Lung (tissue), 12 donors: ENCODE data around the gene REEP5. TPM values are rescaled to one million over a fixed set of nuclear protein-coding genes. Genes with fewer than 3 reads are reported as not detected.

Source experiments
- ATAC-seq: fragments of 200-7000 bp; cut with Tn5 transposase; one replicate; pipeline ENCODE4 v1.9.1; 2020; ENCODE audit warnings: moderate number of reproducible peaks; ENCODE audit not compliant: insufficient read depth, low FRiP score
- DNase-seq, 3 donors: peaks; one replicate each; pipeline ENCODE4 v3.0.0-alpha.2; 2013 to 2017
- H3K27ac ChIP-seq, 2 donors: one replicate each; pipeline ENCODE4 v1.5.1; 2013; ENCODE audit warnings: mild to moderate bottlenecking in 2 of 2, moderate library complexity in 2 of 2, control low read depth in 1 of 2, inconsistent platforms in 1 of 2, low read depth in 1 of 2, low read length in 1 of 2
- H3K27me3 ChIP-seq, 3 donors: one replicate each; pipeline ENCODE4 v1.5.1; 2013; ENCODE audit warnings: low read length in 2 of 3; ENCODE audit not compliant: control insufficient read depth in 3 of 3, insufficient read depth in 3 of 3
- H3K36me3 ChIP-seq, 4 donors: one replicate each; pipeline ENCODE4 v1.5.1; 2013; ENCODE audit warnings: low read length in 4 of 4, mild to moderate bottlenecking in 1 of 4, moderate library complexity in 1 of 4; ENCODE audit not compliant: control insufficient read depth in 4 of 4, insufficient read depth in 4 of 4
- H3K4me1 ChIP-seq, 5 donors: one replicate each; pipeline ENCODE4 v1.5.1; 2013; ENCODE audit warnings: low read length in 5 of 5, mild to moderate bottlenecking in 2 of 5, moderate library complexity in 1 of 5; ENCODE audit not compliant: control insufficient read depth in 5 of 5, insufficient read depth in 5 of 5
- H3K4me3 ChIP-seq: one replicate; pipeline ENCODE4 v1.5.1; 2013; ENCODE audit warnings: mild to moderate bottlenecking, control low read depth, moderate library complexity
- H3K9ac ChIP-seq, 2 donors: one replicate each; pipeline ENCODE4 v1.5.1; 2013; ENCODE audit warnings: low read length in 2 of 2, control low read depth in 1 of 2; ENCODE audit not compliant: insufficient read depth in 1 of 2
- H3K9me3 ChIP-seq, 4 donors: one replicate each; pipeline ENCODE4 v1.5.1; 2013; ENCODE audit warnings: low read length in 3 of 4, mild to moderate bottlenecking in 1 of 4, moderate library complexity in 1 of 4; ENCODE audit not compliant: control insufficient read depth in 4 of 4, insufficient read depth in 3 of 4
- CTCF ChIP-seq: IDR thresholded peaks from 2 replicates; pipeline ENCODE4 v1.5.1; 2012; ENCODE audit warnings: mild to moderate bottlenecking; ENCODE audit errors: control extremely low read depth, extremely low read depth
- WGBS, 2 donors: extraction: QIAGEN DNeasy Blood & Tissue Kit; methylation state at CpG; one replicate each; pipeline ENCODE4 v1.1.7; 2013; 5-methylcytosine and 5-hydroxymethylcytosine counted together
- polyA plus RNA-seq, 2 donors: library from polyadenylated mRNA; stranded (reverse); fragments of 200-250 nt; gene quantifications; one replicate each; pipeline ENCODE4 v1.2.1, GENCODE V29; 2013
- total RNA-seq, 2 donors: library from RNA; depleted of rRNA in 1 of 2; stranded (reverse); fragments of >200 nt in 1 of 2; gene quantifications; one replicate each; pipeline ENCODE4 v1.2.1, GENCODE V29; 2014 to 2021
- donor health status: control.
- donor health status: control.
- donor health status: Bipolar disorder and iron deficiency.
- donor health status: healthy.
- donor health status: DM: yes; HTN: yes; CAD: no.

Gene REEP5
- total and polyA plus RNA-seq, 4 donors: 58.9 to 112 (median 69.0) TPM

GRCh38 chr5:112933105-112933504, 11.1 kb upstream of the REEP5 start:
- DNase-seq (no peak), ATAC-seq (no peak)
- Histone ChIP-seq H3K36me3 (no peaks in the 10 kb centered on the region), H3K27me3 (no peaks in the 10 kb centered on the region), H3K4me3 (no peak overlapping the region), H3K9ac (no peak overlapping the region), H3K27ac (no peak overlapping the region), H3K9me3 (no peaks in the 10 kb centered on the region), H3K4me1 (peaks cover 0 to 3% (median 0%) of the 10 kb centered on the region in 5 donors)
- WGBS, 2 donors: 83 to 86% methylated on average over 1 of the region's 1 CpG
- TF ChIP-seq CTCF: no peak

GRCh38 chr5:112931473-112931872, 9.4 kb upstream of the REEP5 start:
- ATAC-seq: no peak
- no peak for DNase-seq
- whole genome bisulfite sequencing, 2 donors: 36 to 41% methylated on average over 2 of the region's 2 CpGs
- Histone ChIP-seq H3K9me3 (no peaks in the 10 kb centered on the region), H3K27me3 (no peaks in the 10 kb centered on the region), H3K4me3 (no peak overlapping the region), H3K36me3 (no peaks in the 10 kb centered on the region), H3K9ac (no peak overlapping the region), H3K27ac (no peak overlapping the region), H3K4me1 (peaks cover 0 to 3% (median 0%) of the 10 kb centered on the region in 5 donors)
- no peak for TF ChIP-seq CTCF

- no peak for TF ChIP-seq CTCF
- H3K27me3 ChIP-seq: no peaks in the 10 kb centered on the region
- no peak overlapping the region for H3K4me3 ChIP-seq
- no peak for ATAC-seq
- peaks cover 0 to 3% (median 0%) of the 10 kb centered on the region in 5 donors for H3K4me1 ChIP-seq
- no peaks in the 10 kb centered on the region for H3K9me3 ChIP-seq
- no peak overlapping the region for H3K9ac ChIP-seq
- DNase-seq: no peak
- H3K36me3 ChIP-seq: no peaks in the 10 kb centered on the region
- WGBS, 2 donors: 40 to 67% methylated on average over 1 of the region's 1 CpG
- no peak overlapping the region for H3K27ac ChIP-seq
Measured at GRCh38 chr5:112930082-112930344, 8.0 kb upstream of the REEP5 start.

- H3K9me3 ChIP-seq: no peaks in the 10 kb centered on the region
- H3K27me3 ChIP-seq: no peaks in the 10 kb centered on the region
- H3K9ac ChIP-seq: no peak overlapping the region
- H3K36me3 ChIP-seq: no peaks in the 10 kb centered on the region
- WGBS, 2 donors: 76 to 77% methylated on average over 4 of the region's 4 CpGs
- H3K4me3 ChIP-seq: no peak overlapping the region
- H3K4me1 ChIP-seq: peaks cover 0 to 3% (median 0%) of the 10 kb centered on the region in 5 donors
- no peak overlapping the region for H3K27ac ChIP-seq
- no peak for TF ChIP-seq CTCF
- DNase-seq: no peak
- no peak for ATAC-seq
Measured at GRCh38 chr5:112929336-112930081, 7.5 kb upstream of the REEP5 start.
